Fibroblast of lung (primary cell): ENCODE data around the gene FDXACB1. TPM values are rescaled to one million over a fixed set of nuclear protein-coding genes. Genes with fewer than 3 reads are reported as not detected.

Experiments
- DNase-seq, 2 donors: peaks; one replicate each; pipeline versions ENCODE4 v3.0.0 to v3.0.0-alpha.2; 2010; ENCODE audit warnings: low read depth in 2 of 2
- H2AFZ ChIP-seq: 2 replicates; pipeline ENCODE4 v1.5.1; 2012; ENCODE audit warnings: low read length, control low read depth, inconsistent platforms
- H3K27ac ChIP-seq: 2 replicates; pipeline ENCODE4 v1.5.1; 2011; ENCODE audit warnings: low read length, control low read depth; ENCODE audit not compliant: insufficient read depth
- H3K27me3 ChIP-seq: 2 replicates; pipeline ENCODE4 v1.5.1; 2011; ENCODE audit warnings: mild to moderate bottlenecking, low read length; ENCODE audit not compliant: control insufficient read depth, insufficient read depth
- H3K36me3 ChIP-seq: 2 replicates; pipeline ENCODE4 v1.5.1; 2011; ENCODE audit warnings: low read length; ENCODE audit not compliant: control insufficient read depth, insufficient read depth
- H3K4me1 ChIP-seq: 2 replicates; pipeline ENCODE4 v1.5.1; 2011; ENCODE audit warnings: low read length; ENCODE audit not compliant: control insufficient read depth, insufficient read depth; ENCODE audit errors: extremely low read depth
- H3K4me2 ChIP-seq: 2 replicates; pipeline ENCODE4 v1.5.1; 2011; ENCODE audit warnings: low read length, control low read depth; ENCODE audit not compliant: insufficient read depth; ENCODE audit errors: extremely low read depth
- H3K4me3 ChIP-seq, 4 experiments: fragments of 200-600 bp in 1 of 4; sonication (generic) in 1 of 4; replicated peaks in 1 of 4; 2 replicates each; pipeline ENCODE4 v1.5.1; 2011 to 2016; ENCODE audit warnings: low read length in 4 of 4, low read depth in 3 of 4, mild to moderate bottlenecking in 3 of 4, control low read depth in 2 of 4, inconsistent platforms in 1 of 4, mixed read lengths in 1 of 4; ENCODE audit not compliant: insufficient read depth in 1 of 4; ENCODE audit errors: control extremely low read depth in 1 of 4
- H3K79me2 ChIP-seq: 2 replicates; pipeline ENCODE4 v1.5.1; 2012; ENCODE audit warnings: mild to moderate bottlenecking, low read length, inconsistent platforms; ENCODE audit not compliant: control insufficient read depth, insufficient read depth
- H3K9ac ChIP-seq: 2 replicates; pipeline ENCODE4 v1.5.1; 2011; ENCODE audit warnings: mild to moderate bottlenecking, low read length, control low read depth; ENCODE audit not compliant: insufficient read depth
- H3K9me3 ChIP-seq: 2 replicates; pipeline ENCODE4 v1.5.1; 2012; ENCODE audit warnings: low read depth, low read length; ENCODE audit not compliant: control insufficient read depth, insufficient read depth
- H4K20me1 ChIP-seq: 2 replicates; pipeline ENCODE4 v1.5.1; 2011; ENCODE audit warnings: low read length; ENCODE audit not compliant: control insufficient read depth, insufficient read depth; ENCODE audit errors: extremely low read depth
- EZH2 ChIP-seq: IDR thresholded peaks from 2 replicates; pipeline ENCODE4 v1.5.1; 2012; ENCODE audit warnings: low read length, control low read depth, mild to moderate bottlenecking; ENCODE audit errors: missing control alignments
- polyA plus RNA-seq, 2 donors: library from polyadenylated mRNA; depleted of rRNA in 1 of 2; stranded (reverse) in 1 of 2; unstranded in 1 of 2; fragments of >200 nt; gene quantifications; 2 replicates each; pipeline ENCODE4 v1.2.1, GENCODE V29; 2011 to 2012; ENCODE audit warnings: missing spikeins in 1 of 2
- total RNA-seq: library from RNA; depleted of rRNA; stranded (reverse); fragments of >200 nt; gene quantifications from 2 replicates; pipeline ENCODE4 v1.2.1, GENCODE V29; 2014
- TF ChIP-seq, protein P1 (sequence below), 2 donors: IDR thresholded peaks in 1 of 2; conservative IDR thresholded peaks in 1 of 2; 1 replicate in 1 of 2; 2 replicates in 1 of 2; pipeline ENCODE4 v1.5.1; 2011 to 2012; ENCODE audit warnings: low read length in 2 of 2, control low read depth in 1 of 2, inconsistent platforms in 1 of 2, low read depth in 1 of 2, mild to moderate bottlenecking in 1 of 2

Gene FDXACB1
- total and polyA plus RNA-seq, 2 donors (not counting 1 experiment from before 2014, with no cell fraction given): 1.7 to 1.8 TPM

DNA sequence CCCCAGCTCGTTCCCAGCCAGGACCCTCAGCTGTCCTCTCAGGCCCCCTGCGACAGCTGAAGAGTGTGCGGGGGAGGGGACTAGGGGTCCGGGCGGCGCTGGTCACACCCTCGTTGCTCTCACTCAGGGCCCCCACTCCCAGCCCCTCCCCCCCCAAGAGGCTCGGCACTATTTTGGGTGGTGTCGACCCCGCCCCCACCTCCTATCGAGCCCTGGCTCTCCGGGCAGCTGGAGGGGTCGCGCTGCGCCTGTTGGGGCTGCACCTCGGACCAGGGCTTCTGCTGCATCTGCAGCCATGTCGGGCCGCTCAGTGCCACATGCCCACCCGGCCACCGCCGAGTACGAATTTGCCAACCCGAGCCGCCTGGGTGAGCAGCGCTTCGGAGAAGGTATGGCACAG, 33.6 kb upstream of the FDXACB1 start, which contains the start of gene HSPB2:
Gene HSPB2 (plus strand): TSS at position 200 of the 400 bp plus-strand sequence. CDS start 96 bp downstream, at position 296.
- Histone ChIP-seq H3K36me3 (no peaks in the 10 kb centered on the region), H3K27me3 (no peaks in the 10 kb centered on the region), H3K27ac (peak within 1 kb of the TSS; percentile 65), H3K9ac (peak within 1 kb of the TSS; percentile 65), H3K4me1 (peaks cover 16% of the 10 kb centered on the region), H4K20me1 (no peaks in the 10 kb centered on the region), H3K9me3 (no peaks in the 10 kb centered on the region), H2AFZ (peak within 1 kb of the TSS; percentile 79), H3K4me3 (peak within 1 kb of the TSS; percentile 5 to 64 (median 15)), H3K4me2 (peak within 1 kb of the TSS; percentile 64), H3K79me2 (no peaks in the 10 kb centered on the region)
- no peak for DNase-seq
- TF ChIP-seq EZH2: no peak
- TF ChIP-seq, protein P1, sequence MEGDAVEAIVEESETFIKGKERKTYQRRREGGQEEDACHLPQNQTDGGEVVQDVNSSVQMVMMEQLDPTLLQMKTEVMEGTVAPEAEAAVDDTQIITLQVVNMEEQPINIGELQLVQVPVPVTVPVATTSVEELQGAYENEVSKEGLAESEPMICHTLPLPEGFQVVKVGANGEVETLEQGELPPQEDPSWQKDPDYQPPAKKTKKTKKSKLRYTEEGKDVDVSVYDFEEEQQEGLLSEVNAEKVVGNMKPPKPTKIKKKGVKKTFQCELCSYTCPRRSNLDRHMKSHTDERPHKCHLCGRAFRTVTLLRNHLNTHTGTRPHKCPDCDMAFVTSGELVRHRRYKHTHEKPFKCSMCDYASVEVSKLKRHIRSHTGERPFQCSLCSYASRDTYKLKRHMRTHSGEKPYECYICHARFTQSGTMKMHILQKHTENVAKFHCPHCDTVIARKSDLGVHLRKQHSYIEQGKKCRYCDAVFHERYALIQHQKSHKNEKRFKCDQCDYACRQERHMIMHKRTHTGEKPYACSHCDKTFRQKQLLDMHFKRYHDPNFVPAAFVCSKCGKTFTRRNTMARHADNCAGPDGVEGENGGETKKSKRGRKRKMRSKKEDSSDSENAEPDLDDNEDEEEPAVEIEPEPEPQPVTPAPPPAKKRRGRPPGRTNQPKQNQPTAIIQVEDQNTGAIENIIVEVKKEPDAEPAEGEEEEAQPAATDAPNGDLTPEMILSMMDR (conservative IDR thresholded peaks at IDR 0.05 in 1 of 2, IDR thresholded peaks at IDR 0.05 in 1 of 2; ENCODE audit: low read depth in 1 of 2, low read length in 2 of 2): no peak

DNA sequence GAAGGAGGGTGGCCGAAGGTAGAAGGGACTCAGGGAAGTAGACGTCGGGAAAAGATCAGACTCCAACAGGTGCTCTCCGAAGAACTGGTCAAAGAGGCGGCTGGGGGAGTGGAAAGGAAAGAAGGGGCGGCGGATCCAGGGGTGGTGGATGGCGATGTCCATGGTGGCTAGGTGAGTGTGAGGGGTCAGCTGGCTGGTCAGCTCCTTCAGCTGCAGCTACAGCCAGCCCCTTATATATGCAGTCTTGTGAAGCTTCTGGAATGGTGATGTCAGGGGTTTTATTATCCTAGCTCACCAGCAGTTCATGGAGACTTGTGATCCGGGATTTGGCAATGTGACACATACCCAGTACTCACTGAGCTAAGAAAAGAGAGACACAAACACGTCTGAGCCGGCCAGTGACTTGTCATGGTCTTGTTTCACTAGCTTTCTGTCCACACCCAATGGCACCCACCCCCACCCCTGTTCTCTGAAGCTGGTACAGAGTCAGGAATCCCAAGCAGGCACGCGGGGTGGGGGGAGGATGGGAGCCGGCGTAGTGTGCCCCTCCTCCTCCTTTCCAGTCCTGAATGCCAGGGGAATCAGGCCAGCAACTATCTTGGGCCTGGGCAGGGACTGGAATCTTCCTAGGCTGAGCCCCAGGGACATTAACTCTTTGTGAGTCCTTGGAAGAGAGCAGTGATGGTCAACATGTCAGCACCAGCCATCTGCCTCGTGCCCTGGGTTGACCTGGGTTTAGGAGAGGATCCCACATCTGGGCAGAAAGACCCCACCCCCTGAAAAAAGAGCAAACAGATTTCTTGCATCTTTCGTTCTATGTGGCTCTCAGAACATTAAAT, 32.8 kb upstream of the FDXACB1 start, which contains the start of gene CRYAB:
Gene CRYAB (minus strand): TSS at position 208 of the 839 bp plus-strand sequence. CDS start 46 bp downstream, at position 162.
- Histone ChIP-seq H4K20me1 (no peaks in the 10 kb centered on the region), H2AFZ (peak within 1 kb of the TSS; percentile 36), H3K4me3 (peak within 1 kb of the TSS in 3 of 4 experiments; percentile 5 to 64 (median 19)), H3K27ac (peak within 1 kb of the TSS; percentile 7), H3K79me2 (no peaks in the 10 kb centered on the region), H3K36me3 (no peaks in the 10 kb centered on the region), H3K4me2 (peak within 1 kb of the TSS; percentile 46), H3K27me3 (no peaks in the 10 kb centered on the region), H3K9ac (peak within 1 kb of the TSS; percentile 16), H3K9me3 (no peaks in the 10 kb centered on the region), H3K4me1 (peaks cover 16% of the 10 kb centered on the region)
- TF ChIP-seq EZH2: no peak
- TF ChIP-seq, protein P1 (conservative IDR thresholded peaks at IDR 0.05 in 1 of 2, IDR thresholded peaks at IDR 0.05 in 1 of 2; ENCODE audit: low read depth in 1 of 2, low read length in 2 of 2): no peak
- DNase-seq: peak; percentile 78 to 84
